ENCODE measurements around the gene APOA5.
"Not testable (repeated sequence)": the region's sequence is repeated elsewhere in the genome, so short reads cannot be mapped to it uniquely, and the experiment has no call there.

Gene APOA5

DNA sequence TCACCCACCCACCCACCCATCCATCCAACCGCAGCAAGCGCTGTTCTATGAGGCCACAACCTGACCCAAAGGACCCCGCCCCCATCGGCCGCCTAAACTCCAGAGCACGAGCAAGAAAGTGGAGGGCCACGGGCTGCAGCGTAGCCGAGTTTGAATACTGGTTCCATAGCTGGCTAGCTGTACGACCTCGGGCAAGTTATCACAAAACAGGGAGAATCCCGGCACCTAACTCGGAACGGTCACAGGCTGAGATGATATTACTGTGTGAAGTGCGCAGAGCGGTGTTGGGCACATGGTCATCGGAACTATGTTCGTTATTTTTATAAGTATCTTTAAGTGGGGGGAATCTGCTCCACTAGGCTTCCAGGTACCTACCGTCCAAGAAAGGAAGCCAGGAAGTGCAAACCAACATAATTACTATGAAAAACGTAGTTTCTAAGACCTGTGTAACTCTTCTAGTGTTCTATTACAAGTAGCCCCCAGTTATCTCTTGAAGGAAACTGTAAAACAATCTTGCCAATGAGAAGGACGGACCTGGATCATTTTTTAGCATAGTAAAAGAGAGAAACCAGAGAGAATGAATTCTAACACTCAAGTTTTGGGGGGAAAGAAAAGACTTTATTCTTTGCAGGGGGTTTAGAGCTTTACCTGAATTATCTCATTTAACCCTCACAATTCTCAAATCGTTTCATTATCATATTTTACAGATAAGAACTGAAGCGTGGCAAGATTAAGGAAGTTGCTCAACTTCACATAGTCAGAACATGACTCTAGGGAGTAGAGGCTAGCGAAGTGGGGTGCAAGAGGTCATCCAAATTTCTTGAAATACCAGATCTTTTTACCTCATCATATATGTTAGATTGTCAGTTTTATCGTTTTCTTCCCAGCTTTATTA, 18.2 kb downstream of the APOA5 start:
- ATAC-seq (no peak), DNase-seq (no peak)

DNA sequence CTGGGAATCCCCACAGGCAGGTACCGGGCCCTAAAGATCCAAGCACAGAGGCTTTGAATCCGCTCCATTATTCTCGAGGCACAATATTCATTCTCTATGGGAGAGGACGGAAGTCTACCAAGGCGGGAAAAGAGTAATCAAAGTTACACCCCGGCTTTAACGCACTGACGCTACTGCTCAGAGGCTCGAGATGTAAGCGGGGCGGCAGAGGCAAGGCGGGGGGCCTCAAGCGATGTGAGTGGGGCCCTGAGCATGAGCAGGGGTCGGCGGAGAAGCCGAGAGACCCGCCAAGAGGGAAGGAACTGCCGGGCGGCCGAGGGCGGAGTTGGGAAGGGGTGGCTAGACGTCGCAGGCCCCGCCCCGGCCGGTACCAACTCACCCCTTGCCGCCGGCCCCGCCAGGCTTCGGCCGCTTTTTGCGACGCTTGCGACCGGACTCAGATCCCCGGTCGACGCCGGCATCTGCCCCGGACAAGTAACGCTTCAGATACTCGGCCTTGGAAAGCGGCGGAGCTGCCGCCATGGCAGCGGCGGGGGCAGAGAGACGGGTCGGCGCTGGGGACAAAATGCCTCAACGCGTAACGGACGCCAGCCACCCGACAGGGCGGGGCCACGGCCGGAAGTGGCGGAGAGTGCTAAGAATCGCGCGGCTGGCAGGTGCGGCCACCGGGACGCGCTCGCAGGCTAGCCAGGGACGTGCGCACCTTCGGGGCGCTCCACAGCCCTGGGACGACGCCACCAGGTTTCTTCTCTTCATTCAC, 19.1 kb downstream of the APOA5 start, which contains the start of gene BUD13:
TSS of gene BUD13 (minus strand) at position 545 of the 760 bp plus-strand sequence. CDS start at position 522, 23 bp downstream.
- DNase-seq = peak; percentile 97
- ATAC-seq = peak; percentile 93

DNA sequence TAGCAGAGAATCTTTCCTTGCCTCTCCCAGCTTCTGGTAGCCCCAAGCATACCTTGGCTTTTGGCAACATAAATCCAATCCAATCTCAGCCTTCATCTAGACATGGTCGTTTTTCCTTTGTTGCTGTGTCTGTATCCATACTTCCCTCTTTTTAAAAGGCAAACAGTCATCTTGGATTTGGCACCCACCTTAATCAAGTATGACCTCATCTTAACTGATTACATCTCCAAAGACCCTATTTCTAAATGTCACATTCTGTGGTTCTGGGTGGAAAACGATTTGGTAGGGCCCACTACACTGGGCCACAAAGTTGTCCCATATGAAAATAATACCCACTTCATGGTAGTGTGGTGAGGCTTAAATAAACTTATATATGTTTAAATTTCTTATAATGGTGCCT, 19.7 kb downstream of the APOA5 start:
- no peak for DNase-seq
- no peak for ATAC-seq

DNA sequence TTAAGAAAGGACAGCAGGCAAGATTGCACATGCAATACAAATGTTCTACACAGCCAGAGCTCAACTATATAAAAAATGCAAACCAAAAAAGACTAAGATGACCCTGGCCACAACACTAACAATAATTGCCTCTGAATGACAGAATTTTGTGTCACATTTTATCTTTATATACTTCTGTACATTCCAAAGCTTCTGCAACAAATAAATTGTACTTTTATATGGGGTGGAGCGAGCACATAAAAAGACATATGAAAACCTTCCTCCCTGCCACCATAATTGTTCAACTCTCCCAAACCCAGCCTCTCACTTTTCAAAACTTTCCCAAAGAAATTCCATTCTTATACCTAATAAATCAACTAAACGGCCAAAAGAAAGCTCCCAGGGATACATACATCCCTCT, 29.5 kb downstream of the APOA5 start:
- no peak for ATAC-seq
- DNase-seq = no peak

DNA sequence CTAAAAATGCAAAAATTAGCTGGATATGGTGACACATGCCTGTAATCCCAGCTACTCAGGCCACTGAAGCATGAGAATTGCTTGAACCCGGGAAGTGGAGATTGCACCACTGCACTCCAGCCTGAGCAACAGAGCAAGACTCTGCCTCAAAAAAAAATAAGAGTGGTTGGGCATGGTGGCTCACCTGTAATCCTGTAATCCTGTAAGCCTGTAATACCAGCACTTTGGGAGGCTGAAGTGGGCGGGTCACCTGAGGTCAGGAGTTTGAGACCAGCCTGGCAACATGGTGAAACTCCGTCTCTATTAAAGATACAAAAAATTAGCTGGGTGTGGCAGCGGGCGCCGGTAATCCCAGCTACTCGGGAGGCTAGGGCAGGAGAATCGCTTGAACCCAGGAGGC, 35.6 kb downstream of the APOA5 start:
- DNase-seq, ATAC-seq: not testable (repeated sequence)

DNA sequence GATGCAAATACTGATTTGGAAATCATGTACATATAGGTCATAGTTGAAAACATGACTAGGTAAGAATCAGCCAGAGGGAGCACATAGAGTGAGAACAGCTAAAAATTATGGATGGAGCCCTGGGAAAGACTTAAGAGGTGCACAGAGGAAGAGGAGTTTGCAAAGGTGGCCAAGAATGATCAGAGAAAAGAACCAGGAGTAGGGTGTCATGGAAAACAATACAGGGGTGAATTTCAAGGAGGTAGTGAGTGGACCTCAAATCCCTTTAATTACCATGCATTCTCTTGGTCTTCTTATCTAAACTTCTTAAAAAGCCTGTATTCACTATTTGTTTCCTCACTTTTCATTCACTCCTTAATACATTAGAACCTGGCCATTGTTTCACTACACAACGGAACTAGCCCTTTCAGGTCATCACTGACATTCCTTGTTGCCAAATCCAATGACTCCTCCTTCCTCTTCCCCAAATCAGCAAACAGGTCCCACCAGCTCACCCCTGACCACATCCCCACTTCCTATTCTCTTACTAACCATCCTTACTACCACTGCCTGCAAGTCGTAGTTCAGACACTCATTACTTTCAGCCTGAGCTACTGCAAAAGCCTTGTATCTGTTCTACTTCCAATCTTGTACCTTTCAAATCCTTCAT, 41.5 kb downstream of the APOA5 start:
- DNase-seq = no peak
- ATAC-seq = no peak

DNA sequence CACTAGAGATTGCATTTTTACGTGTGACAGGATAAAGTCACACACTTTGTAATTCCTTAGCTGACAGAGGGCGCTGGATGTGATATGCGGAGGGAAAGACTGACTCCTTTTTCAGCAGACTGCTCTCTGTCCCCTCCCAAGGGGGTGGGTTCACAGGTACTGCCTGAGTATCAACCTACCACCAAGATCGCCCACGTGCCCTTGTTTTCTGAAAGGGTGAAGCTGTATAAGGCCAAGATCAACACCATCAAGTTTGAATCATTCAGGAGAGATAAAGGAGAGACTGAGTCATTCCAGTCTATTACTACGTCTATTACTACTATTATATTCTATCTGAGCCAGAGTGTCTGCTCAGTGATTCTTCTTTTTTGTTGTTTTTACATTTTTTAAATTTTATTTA, 49.6 kb downstream of the APOA5 start:
- DNase-seq = no peak
- ATAC-seq = peak; percentile 67

DNA sequence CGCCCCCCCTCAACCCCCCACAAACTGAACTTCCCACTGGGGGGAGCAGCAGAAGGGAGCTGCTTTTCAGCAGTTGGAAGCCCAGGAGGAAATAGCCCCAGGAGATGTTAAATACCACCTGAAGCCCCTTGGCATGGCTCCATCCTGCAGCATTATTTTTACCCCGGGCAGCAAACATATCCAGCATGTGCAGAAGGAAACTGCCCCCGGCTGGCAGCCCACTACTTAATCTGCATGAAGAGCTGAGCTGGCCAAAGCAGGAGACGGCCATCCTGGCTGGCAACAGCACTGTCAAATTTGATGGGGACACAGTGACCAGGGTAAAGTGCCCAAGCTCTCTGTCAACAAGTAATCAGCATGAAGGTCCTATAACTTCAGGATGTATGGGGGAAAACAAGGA, 50.9 kb downstream of the APOA5 start:
- no peak for DNase-seq
- no peak for ATAC-seq

Data from stimulated activated naive CD8-positive, alpha-beta T cell treated with anti-CD3 and anti-CD28 coated beads, Interleukin-15, Interleukin-2, amounts not matched to agents 100 U/mL and 50 U/mL, for 24 hours (primary cell).